ENCODE results near the gene PTPRA.

Gene PTPRA

GRCh38 chr20:3045042-3045815 is 171.9 kb downstream of the PTPRA start:
- Histone ChIP-seq H3K36me3 (ENCODE audit: control insufficient read depth, low read length) (peaks cover 40% of the 10 kb centered on the region), H4K20me1 (ENCODE audit: control insufficient read depth, insufficient read depth, low read depth, low read length) (no peaks in the 10 kb centered on the region), H3K9me2 (replicated peaks; ENCODE audit: control insufficient read depth, low read length) (no peaks in the 10 kb centered on the region), H3K27ac (ENCODE audit: low read depth, low read length) (peak overlapping the region; percentile 24; the same call in 1 of the 2 replicates), H3K27me3 (ENCODE audit: control insufficient read depth, low read length) (no peaks in the 10 kb centered on the region), H3K79me2 (ENCODE audit: control insufficient read depth, low read length) (peaks cover 24% of the 10 kb centered on the region), H3K9me3 (ENCODE audit: control insufficient read depth, insufficient read depth, low read length) (no peaks in the 10 kb centered on the region), H3F3A (ENCODE audit: control insufficient read depth, insufficient read depth) (0 out of 2 replicates have a peak, but pooled peaks cover 4% of the 10 kb centered on the region), H3K4me2 (ENCODE audit: low read length) (peak overlapping the region; percentile 79), H3K4me3 (ENCODE audit: low read length) (peak overlapping the region; percentile 86), H3K4me1 (ENCODE audit: control insufficient read depth, low read length) (peaks cover 19% of the 10 kb centered on the region)
- TF ChIP-seq CTCF (IDR thresholded peaks at IDR 0.05; ENCODE audit: low read depth, low read length, poor library complexity, severe bottlenecking): no peak
- no peak for TF ChIP-seq EZH2phosphoT487 (IDR thresholded peaks at IDR 0.05; ENCODE audit: borderline replicate concordance, low read length)

- Histone ChIP-seq H3K4me3 (ENCODE audit: low read length) (peak within 1 kb of the TSS; percentile 86), H3K9me2 (replicated peaks; ENCODE audit: control insufficient read depth, low read length) (no peaks in the 10 kb centered on the region), H3K9me3 (ENCODE audit: control insufficient read depth, insufficient read depth, low read length) (no peaks in the 10 kb centered on the region), H3K4me2 (ENCODE audit: low read length) (peak within 1 kb of the TSS; percentile 79), H3K36me3 (ENCODE audit: control insufficient read depth, low read length) (peaks cover 39% of the 10 kb centered on the region), H4K20me1 (ENCODE audit: control insufficient read depth, insufficient read depth, low read depth, low read length) (no peaks in the 10 kb centered on the region), H3K27ac (ENCODE audit: low read depth, low read length) (peak within 1 kb of the TSS; percentile 24; the same call in 1 of the 2 replicates), H3K79me2 (ENCODE audit: control insufficient read depth, low read length) (peaks cover 24% of the 10 kb centered on the region), H3K4me1 (ENCODE audit: control insufficient read depth, low read length) (peaks cover 19% of the 10 kb centered on the region), H3K27me3 (ENCODE audit: control insufficient read depth, low read length) (no peaks in the 10 kb centered on the region), H3F3A (ENCODE audit: control insufficient read depth, insufficient read depth) (0 out of 2 replicates have a peak, but pooled peaks cover 4% of the 10 kb centered on the region)
- no peak for TF ChIP-seq EZH2phosphoT487 (IDR thresholded peaks at IDR 0.05; ENCODE audit: borderline replicate concordance, low read length)
- no peak for TF ChIP-seq CTCF (IDR thresholded peaks at IDR 0.05; ENCODE audit: low read depth, low read length, poor library complexity, severe bottlenecking)
Observed at GRCh38 chr20:3045816-3046676, 172.8 kb downstream of the PTPRA start, which contains the start of gene MRPS26. Gene MRPS26, plus strand, starts transcription at chr20:3046052. Its CDS starts 17 bp downstream, at chr20:3046069.

GRCh38 chr20:3046677-3047462 is 173.6 kb downstream of the PTPRA start:
- no peaks in the 10 kb centered on the region for H4K20me1 ChIP-seq (ENCODE audit: control insufficient read depth, insufficient read depth, low read depth, low read length)
- H3K27ac ChIP-seq (ENCODE audit: low read depth, low read length): peak overlapping the region; percentile 24; the same call in 1 of the 2 replicates
- H3K9me2 ChIP-seq (replicated peaks; ENCODE audit: control insufficient read depth, low read length): no peaks in the 10 kb centered on the region
- peak overlapping the region; percentile 79 for H3K4me2 ChIP-seq (ENCODE audit: low read length)
- H3K79me2 ChIP-seq (ENCODE audit: control insufficient read depth, low read length): peaks cover 24% of the 10 kb centered on the region
- H3F3A ChIP-seq (ENCODE audit: control insufficient read depth, insufficient read depth): 0 out of 2 replicates have a peak, but pooled peaks cover 6% of the 10 kb centered on the region
- TF ChIP-seq EZH2phosphoT487 (IDR thresholded peaks at IDR 0.05; ENCODE audit: borderline replicate concordance, low read length) (no peak), CTCF (IDR thresholded peaks at IDR 0.05; ENCODE audit: low read depth, low read length, poor library complexity, severe bottlenecking) (no peak)
- peak overlapping the region; percentile 86 for H3K4me3 ChIP-seq (ENCODE audit: low read length)
- no peaks in the 10 kb centered on the region for H3K9me3 ChIP-seq (ENCODE audit: control insufficient read depth, insufficient read depth, low read length)
- no peaks in the 10 kb centered on the region for H3K27me3 ChIP-seq (ENCODE audit: control insufficient read depth, low read length)
- peaks cover 39% of the 10 kb centered on the region for H3K36me3 ChIP-seq (ENCODE audit: control insufficient read depth, low read length)
- peaks cover 19% of the 10 kb centered on the region for H3K4me1 ChIP-seq (ENCODE audit: control insufficient read depth, low read length)
